C4-2B (cell line): ENCODE data around the gene ATP2B3.

ENCODE experiments used
- H3K27ac ChIP-seq: fragments of 450-650 bp; 2 replicates; pipeline ENCODE4 v1.5.1; 2017
- CTCF ChIP-seq: fragments of 450-650 bp; conservative IDR thresholded peaks from 2 replicates; pipeline ENCODE4 v1.5.1; 2017; ENCODE audit warnings: mild to moderate bottlenecking
- ZFX ChIP-seq: fragments of 450-650 bp; IDR thresholded peaks from 2 replicates; pipeline ENCODE4 v1.6.1; 2017

ATP2B3 gene

DNA sequence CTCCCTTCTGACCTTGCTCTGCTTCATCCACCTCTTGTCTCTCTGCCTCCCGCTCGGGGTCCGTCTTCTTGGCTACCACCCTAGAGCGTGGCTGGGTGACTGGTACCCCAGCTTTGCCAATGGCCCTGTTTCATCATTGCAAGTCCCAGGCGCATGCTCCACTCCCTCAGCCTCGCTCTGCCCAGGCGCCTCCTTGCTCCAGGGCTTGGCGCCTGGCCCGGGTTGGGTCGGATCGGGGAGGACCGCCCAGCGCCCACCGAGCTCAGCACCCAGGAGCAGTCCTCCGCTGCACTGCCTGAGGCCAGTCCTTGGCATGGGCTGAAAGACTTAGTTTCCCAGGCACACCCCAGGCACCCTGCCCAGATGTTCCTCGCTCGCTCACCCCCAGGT, 22.1 kb upstream of the ATP2B3 start:
- TF ChIP-seq CTCF: no peak
- no peak for TF ChIP-seq ZFX
- H3K27ac ChIP-seq: no peak overlapping the region

DNA sequence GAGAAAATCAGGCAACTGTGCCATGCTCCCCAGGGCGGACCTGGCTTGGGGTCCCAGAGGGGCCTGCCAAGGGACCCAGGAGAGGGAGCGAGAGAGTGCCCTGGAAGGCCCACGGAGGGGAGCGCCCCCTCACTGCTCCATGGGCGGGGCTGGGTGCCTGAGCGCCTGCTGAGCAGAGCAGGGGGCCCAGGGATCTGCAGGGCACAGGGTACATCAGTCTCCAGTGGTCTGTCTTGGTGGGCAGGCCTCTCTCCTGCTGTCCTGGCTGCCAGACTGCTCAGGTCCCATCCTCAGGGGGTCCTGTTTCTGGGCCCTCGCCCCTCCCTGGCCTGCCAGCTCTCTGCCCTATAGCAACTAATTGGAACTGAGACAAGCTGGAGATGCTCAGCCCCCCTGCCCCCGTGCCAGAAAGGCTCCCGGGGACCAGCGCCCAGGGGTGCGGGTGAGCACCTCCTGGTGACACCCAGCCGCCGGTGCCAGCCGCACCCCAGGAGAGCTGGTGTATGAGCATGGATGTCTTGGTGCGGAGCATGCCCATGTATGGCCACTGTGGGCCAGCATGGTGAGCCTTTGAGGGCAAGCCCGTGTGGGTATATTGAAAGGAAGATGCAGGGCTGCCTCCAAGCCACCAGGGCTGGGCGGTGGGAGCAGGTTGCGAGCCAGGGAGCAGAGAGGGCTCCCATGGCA, 21.4 kb upstream of the ATP2B3 start:
- H3K27ac ChIP-seq: no peak overlapping the region
- no peak for TF ChIP-seq ZFX
- TF ChIP-seq CTCF: no peak

DNA sequence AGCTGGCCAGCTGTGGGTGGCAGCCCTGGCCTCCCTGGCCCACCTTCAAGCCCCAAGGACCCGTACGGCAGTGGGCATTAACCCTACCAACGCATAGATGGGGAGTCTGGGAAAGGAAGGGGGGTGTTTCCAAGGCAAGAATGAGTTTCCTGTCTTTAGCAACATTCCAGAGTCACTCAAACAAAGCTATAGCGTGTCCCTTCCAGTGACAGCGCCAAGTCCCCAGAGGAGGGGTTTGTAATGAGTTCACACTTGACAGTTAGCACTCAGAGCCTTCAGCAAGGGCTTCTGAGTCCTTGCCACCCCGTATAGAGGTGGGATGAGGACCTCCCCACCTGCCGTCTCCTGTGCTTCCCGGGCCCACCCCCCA, 20.9 kb upstream of the ATP2B3 start:
- no peak for TF ChIP-seq ZFX
- no peak for TF ChIP-seq CTCF
- H3K27ac ChIP-seq: no peak overlapping the region

- H3K27ac ChIP-seq: no peak overlapping the region
- no peak for TF ChIP-seq ZFX
- no peak for TF ChIP-seq CTCF
Observed at GRCh38 chrX:153498453-153498852, 19.0 kb upstream of the ATP2B3 start.

- TF ChIP-seq ZFX: no peak
- no peak for TF ChIP-seq CTCF
- no peak overlapping the region for H3K27ac ChIP-seq
Observed at GRCh38 chrX:153499341-153499740, 18.1 kb upstream of the ATP2B3 start.

DNA sequence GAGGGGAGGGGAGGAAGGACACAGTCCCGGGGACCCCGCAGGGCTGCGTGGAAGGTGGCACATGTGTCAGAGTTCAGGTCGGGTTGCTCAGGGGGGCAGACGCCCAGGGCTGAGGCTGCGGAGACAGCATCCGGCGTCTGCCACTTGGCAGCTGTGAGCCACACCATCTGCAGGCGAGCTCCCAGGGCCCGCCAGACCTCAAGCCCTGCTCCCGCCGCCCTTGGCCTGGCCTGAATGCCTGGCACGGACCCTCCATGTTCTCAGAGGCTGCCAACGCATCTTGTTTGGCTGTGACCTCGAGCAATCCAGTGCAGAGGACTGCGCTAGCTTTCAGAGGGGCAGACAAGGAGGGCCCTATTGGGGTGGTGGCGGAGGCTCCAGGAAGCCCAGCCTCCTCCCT, 17.6 kb upstream of the ATP2B3 start:
- TF ChIP-seq CTCF (no peak), ZFX (no peak)
- H3K27ac ChIP-seq: no peak overlapping the region

- TF ChIP-seq CTCF: no peak
- TF ChIP-seq ZFX: no peak
- no peak overlapping the region for H3K27ac ChIP-seq
Observed at GRCh38 chrX:153500676-153501280, 16.7 kb upstream of the ATP2B3 start.
